Motor neuron (in vitro differentiated cells): ENCODE measurements around the gene FOXP1. TPM values are rescaled to one million over a fixed set of nuclear protein-coding genes. Genes with fewer than 3 reads are reported as not detected.
"Not testable (repeated sequence)": the region's sequence is repeated elsewhere in the genome, so short reads cannot be mapped to it uniquely, and the experiment has no call there.

Experiments used
- ATAC-seq, 8 experiments: fragments of 200-7000 bp; cut with Tn5 transposase; replicated peaks in 6 of 8; 2 replicates each; pipeline ENCODE4 v1.8.0; 2021; ENCODE audit warnings: mild to moderate bottlenecking in 8 of 8, moderate library complexity in 8 of 8
- H3K27ac ChIP-seq, 2 donors: fragments of 250-450 bp; sonication (Bioruptor Pico); 2 replicates each; pipeline ENCODE4 v1.9.0; 2021; ENCODE audit warnings: antibody characterized with exemption in 2 of 2, mild to moderate bottlenecking in 2 of 2, moderate library complexity in 1 of 2
- H3K4me1 ChIP-seq, 2 donors: fragments of 250-450 bp; sonication (Bioruptor Pico); replicated peaks in 1 of 2; 2 replicates each; pipeline ENCODE4 v1.6.1; 2021; ENCODE audit warnings: antibody characterized with exemption in 2 of 2, mild to moderate bottlenecking in 2 of 2, moderate library complexity in 1 of 2
- H3K4me3 ChIP-seq, 5 donors: fragments of 250-450 bp; sonication (Bioruptor Pico); 2 replicates each; pipeline ENCODE4 v1.9.0; 2021; ENCODE audit warnings: antibody characterized with exemption in 5 of 5, mild to moderate bottlenecking in 5 of 5, moderate library complexity in 4 of 5
- WGBS, 10 experiments: fragments of 450-650 bp; shearing (Covaris generic); methylation state at CpG; one replicate each; pipeline ENCODE4 v1.0.0; 2022; 5-methylcytosine and 5-hydroxymethylcytosine counted together
- in situ Hi-C, 9 experiments: fragments of 400-800 bp; cut with MboI; loops; one replicate each; pipeline ENCODE4 v1.15.0; 2021; ENCODE audit warnings: low sequenced_read_pairs in 9 of 9, low pct_unique_long_range_greater_than_20kb in 2 of 9; ENCODE audit not compliant: unreplicated experiment in 9 of 9
- total RNA-seq, 8 experiments: library from RNA; unstranded; fragments of 300-600 nt; gene quantifications; 2 replicates each; pipeline versions ENCODE4 v1.2.3 to v1.2.4, GENCODE V29; 2022

FOXP1 gene
- total RNA-seq, 8 experiments from 2014 or later = 7.0 to 118 (median 74.5) TPM

- in situ Hi-C loops = no loop called here
- no peak overlapping the region for H3K4me3 ChIP-seq
- no peak for ATAC-seq
- H3K27ac ChIP-seq = no peak overlapping the region
- 50 to 100% (median 95%) methylated on average over 1 to 13 of the region's 17 CpGs; no CpG with 5 or more reads in 2 of the 10 experiments for WGBS, 10 experiments
- no peaks in the 10 kb centered on the region for H3K4me1 ChIP-seq
Measured at GRCh38 chr3:71444028-71444860, 139.3 kb downstream of the FOXP1 start.

- Histone ChIP-seq H3K4me3 (no peak overlapping the region), H3K4me1 (no peaks in the 10 kb centered on the region), H3K27ac (no peak overlapping the region)
- in situ Hi-C loops = no loop called here
- no peak for ATAC-seq
- WGBS, 10 experiments = 77 to 100% (median 98%) methylated on average over 1 to 8 of the region's 8 CpGs; no CpG with 5 or more reads in 3 of the 10 experiments
Measured at GRCh38 chr3:71443332-71443731, 140.2 kb downstream of the FOXP1 start.

- 92 to 100% (median 95%) methylated on average over 1 to 5 of the region's 5 CpGs; no CpG with 5 or more reads in 6 of the 10 experiments for WGBS, 10 experiments
- Histone ChIP-seq H3K27ac (no peak overlapping the region), H3K4me1 (no peaks in the 10 kb centered on the region), H3K4me3 (no peak overlapping the region)
- in situ Hi-C loops = no loop called here
- ATAC-seq = no peak
Measured at GRCh38 chr3:71442652-71443042, 140.9 kb downstream of the FOXP1 start.

GRCh38 chr3:71441925-71442651 is 141.4 kb downstream of the FOXP1 start:
- H3K27ac ChIP-seq = no peak overlapping the region
- WGBS, 10 experiments = 78 to 100% (median 88%) methylated on average over 2 to 8 of the region's 11 CpGs; no CpG with 5 or more reads in 1 of the 10 experiments
- H3K4me1 ChIP-seq = no peaks in the 10 kb centered on the region
- in situ Hi-C loops = no loop called here
- no peak overlapping the region for H3K4me3 ChIP-seq
- ATAC-seq = no peak

- peak in 1 of 8 experiments; percentile 31 for ATAC-seq
- WGBS, 10 experiments = 50 to 100% (median 86%) methylated on average over 1 to 8 of the region's 9 CpGs; no CpG with 5 or more reads in 1 of the 10 experiments
Measured at GRCh38 chr3:71441217-71441924, 142.2 kb downstream of the FOXP1 start.

GRCh38 chr3:71438904-71439303 is 144.6 kb downstream of the FOXP1 start:
- Histone ChIP-seq H3K27ac (no peak overlapping the region), H3K4me3 (no peak overlapping the region), H3K4me1 (no peaks in the 10 kb centered on the region)
- WGBS, 10 experiments = 63 to 100% (median 84%) methylated on average over 1 to 3 of the region's 6 CpGs; no CpG with 5 or more reads in 2 of the 10 experiments
- in situ Hi-C loops = no loop called here
- no peak for ATAC-seq

More at GRCh38 chr3:71441217-71441924, 142.2 kb downstream of the FOXP1 start:
- Histone ChIP-seq H3K4me1 (no peaks in the 10 kb centered on the region), H3K27ac (no peak overlapping the region), H3K4me3 (no peak overlapping the region)
- in situ Hi-C loops = no loop called here

- in situ Hi-C loops = no loop called here
- WGBS, 10 experiments = 79 to 100% (median 84%) methylated on average over 1 to 7 of the region's 7 CpGs
- no peak overlapping the region for H3K4me3 ChIP-seq
- H3K4me1 ChIP-seq = peaks cover 4% of the 10 kb centered on the region in 2 donors
- no peak overlapping the region for H3K27ac ChIP-seq
- no peak for ATAC-seq
Measured at GRCh38 chr3:71438071-71438685, 145.3 kb downstream of the FOXP1 start.

GRCh38 chr3:71436337-71436736 is 147.2 kb downstream of the FOXP1 start:
- ATAC-seq = no peak
- in situ Hi-C loops = no loop called here
- 17 to 94% (median 86%) methylated on average over 2 to 5 of the region's 5 CpGs for WGBS, 10 experiments
- no peak overlapping the region for H3K4me3 ChIP-seq
- peaks cover 8 to 13% of the 10 kb centered on the region in 2 donors for H3K4me1 ChIP-seq
- no peak overlapping the region for H3K27ac ChIP-seq

- H3K4me3 ChIP-seq, ATAC-seq, in situ Hi-C loops, H3K27ac ChIP-seq: not testable (repeated sequence)
- 100% methylated on average over 1 of the region's 7 CpGs; no CpG with 5 or more reads in 3 of the 10 experiments for WGBS, 10 experiments
- peaks cover 8 to 13% of the 10 kb centered on the region in 2 donors for H3K4me1 ChIP-seq
Measured at GRCh38 chr3:71435836-71436235, 147.7 kb downstream of the FOXP1 start.

GRCh38 chr3:71433631-71434030 is 149.9 kb downstream of the FOXP1 start:
- ATAC-seq = no peak
- 47 to 88% (median 68%) methylated on average over 1 to 9 of the region's 9 CpGs; no CpG with 5 or more reads in 1 of the 10 experiments for WGBS, 10 experiments
- H3K4me1 ChIP-seq = peaks cover 13 to 18% of the 10 kb centered on the region in 2 donors
- H3K27ac ChIP-seq = no peak overlapping the region
- in situ Hi-C loops = no loop called here
- no peak overlapping the region for H3K4me3 ChIP-seq

- peaks cover 17 to 24% of the 10 kb centered on the region in 2 donors for H3K4me1 ChIP-seq
- no peak overlapping the region for H3K27ac ChIP-seq
- in situ Hi-C loops = no loop called here
- peak in 1 of 8 experiments; percentile 43 for ATAC-seq
- 73 to 97% (median 84%) methylated on average over 2 to 10 of the region's 17 CpGs; no CpG with 5 or more reads in 2 of the 10 experiments for WGBS, 10 experiments
- H3K4me3 ChIP-seq = no peak overlapping the region
Measured at GRCh38 chr3:71432044-71432975, 151.2 kb downstream of the FOXP1 start.
